Trophoblast cell (in vitro differentiated cells and primary cell): ENCODE data around the gene BMP2.

ENCODE experiments used
- DNase-seq, 2 donors: peaks; one replicate each; pipeline ENCODE4 v3.0.0-alpha.2; 2016
- H2AFZ ChIP-seq: 2 replicates; pipeline ENCODE4 v1.6.1; 2013; ENCODE audit warnings: low read length, moderate library complexity, mild to moderate bottlenecking; ENCODE audit not compliant: insufficient read depth, poor library complexity
- H2AK5ac ChIP-seq: 2 replicates; pipeline ENCODE4 v1.6.1; 2013; ENCODE audit warnings: mild to moderate bottlenecking, low read length
- H2BK120ac ChIP-seq: 2 replicates; pipeline ENCODE4 v1.6.1; 2013; ENCODE audit warnings: low read length, mild to moderate bottlenecking, moderate library complexity; ENCODE audit not compliant: insufficient read depth, poor library complexity
- H2BK12ac ChIP-seq: 2 replicates; pipeline ENCODE4 v1.6.1; 2013; ENCODE audit warnings: mild to moderate bottlenecking, low read length, moderate library complexity
- H2BK5ac ChIP-seq: 2 replicates; pipeline ENCODE4 v1.6.1; 2013; ENCODE audit warnings: low read length, low read depth, moderate library complexity, mild to moderate bottlenecking; ENCODE audit not compliant: poor library complexity
- H3K14ac ChIP-seq: 2 replicates; pipeline ENCODE4 v1.6.1; 2013; ENCODE audit warnings: mild to moderate bottlenecking, low read length
- H3K18ac ChIP-seq: 2 replicates; pipeline ENCODE4 v1.6.1; 2013; ENCODE audit warnings: mild to moderate bottlenecking, low read length
- H3K23ac ChIP-seq: 2 replicates; pipeline ENCODE4 v1.6.1; 2013; ENCODE audit warnings: low read length
- H3K27ac ChIP-seq: 2 replicates; pipeline ENCODE4 v1.5.1; 2013; ENCODE audit warnings: low read depth, mild to moderate bottlenecking, inconsistent platforms, low read length, moderate library complexity
- H3K27me3 ChIP-seq: 2 replicates; pipeline ENCODE4 v1.6.1; 2013; ENCODE audit warnings: inconsistent platforms, mild to moderate bottlenecking, low read length, moderate library complexity; ENCODE audit not compliant: insufficient read depth
- H3K36me3 ChIP-seq, 2 experiments: 1 replicate in 1 of 2; 2 replicates in 1 of 2; pipeline ENCODE4 v1.6.1; 2013; ENCODE audit warnings: low read length in 2 of 2, mild to moderate bottlenecking in 2 of 2, moderate library complexity in 1 of 2; ENCODE audit not compliant: insufficient read depth in 2 of 2, control insufficient read depth in 1 of 2
- H3K4ac ChIP-seq: 2 replicates; pipeline ENCODE4 v1.6.1; 2013; ENCODE audit warnings: low read depth, mild to moderate bottlenecking, low read length, moderate library complexity
- H3K4me1 ChIP-seq, 2 experiments: 1 replicate in 1 of 2; 2 replicates in 1 of 2; pipeline ENCODE4 v1.6.1; 2013; ENCODE audit warnings: low read length in 2 of 2, mild to moderate bottlenecking in 2 of 2, moderate library complexity in 1 of 2; ENCODE audit not compliant: insufficient read depth in 2 of 2, control insufficient read depth in 1 of 2
- H3K4me2 ChIP-seq: 2 replicates; pipeline ENCODE4 v1.6.1; 2013; ENCODE audit warnings: inconsistent platforms, mild to moderate bottlenecking, low read length, moderate library complexity
- H3K4me3 ChIP-seq: 2 replicates; pipeline ENCODE4 v1.5.1; 2013; ENCODE audit warnings: mild to moderate bottlenecking, low read depth, low read length, inconsistent platforms
- H3K79me1 ChIP-seq: one replicate; pipeline ENCODE4 v1.6.1; 2013; ENCODE audit warnings: low read length
- H3K79me2 ChIP-seq: 2 replicates; pipeline ENCODE4 v1.6.1; 2013; ENCODE audit warnings: low read length, mild to moderate bottlenecking; ENCODE audit not compliant: control insufficient read depth, insufficient read depth, poor library complexity
- H3K9ac ChIP-seq: 2 replicates; pipeline ENCODE4 v1.6.1; 2013; ENCODE audit warnings: mild to moderate bottlenecking, low read length
- H3K9me3 ChIP-seq: 2 replicates; pipeline ENCODE4 v1.6.1; 2013; ENCODE audit warnings: low read depth, mild to moderate bottlenecking, control low read depth, inconsistent platforms, low read length; ENCODE audit not compliant: insufficient read depth
- H4K12ac ChIP-seq: 2 replicates; pipeline ENCODE4 v1.6.1; 2013; ENCODE audit warnings: low read depth, mild to moderate bottlenecking, low read length, moderate library complexity
- H4K8ac ChIP-seq: 2 replicates; pipeline ENCODE4 v1.6.1; 2013; ENCODE audit warnings: low read depth, mild to moderate bottlenecking, low read length, moderate library complexity
- H4K91ac ChIP-seq: one replicate; pipeline ENCODE4 v1.6.1; 2013; ENCODE audit warnings: low read depth, mild to moderate bottlenecking, low read length, moderate library complexity
- WGBS: extraction: QIAGEN DNeasy Blood & Tissue Kit; methylation state at CpG from one replicate; pipeline ENCODE4 v1.1.7; 2013; ENCODE audit warnings: missing lambda C conversion rate; ENCODE audit not compliant: insufficient read length, insufficient coverage; ENCODE audit errors: extremely low coverage; 5-methylcytosine and 5-hydroxymethylcytosine counted together

The BMP2 gene

GRCh38 chr20:6768228-6769140, 998 bp downstream of the BMP2 start:
- Histone ChIP-seq H2AK5ac (no peak overlapping the region), H2BK120ac (no peak overlapping the region), H3K27ac (no peak overlapping the region), H3K14ac (no peak overlapping the region), H2BK5ac (no peak overlapping the region), H3K4me3 (peak overlapping the region; percentile 77), H3K9ac (no peak overlapping the region), H3K9me3 (peaks cover 3% of the 10 kb centered on the region), H4K12ac (no peak overlapping the region), H4K8ac (no peak overlapping the region), H3K23ac (no peak overlapping the region), H3K79me1 (peaks cover 1% of the 10 kb centered on the region), H2AFZ (no peak overlapping the region), H3K27me3 (peaks cover 34% of the 10 kb centered on the region), H2BK12ac (no peak overlapping the region), H3K4me1 (peaks cover 11 to 12% of the 10 kb centered on the region in 2 experiments), H3K36me3 (no peaks in the 10 kb centered on the region), H4K91ac (no peak overlapping the region), H3K4ac (no peak overlapping the region), H3K79me2 (no peaks in the 10 kb centered on the region), H3K18ac (no peak overlapping the region), H3K4me2 (peak overlapping the region; percentile 91)
- no peak for DNase-seq
- no CpG with 5 or more reads among the region's 70 CpGs for WGBS

GRCh38 chr20:6769903-6770785, 2.7 kb downstream of the BMP2 start:
- no peak overlapping the region for H2AFZ ChIP-seq
- H3K27ac ChIP-seq, result no peak overlapping the region
- no peak overlapping the region for H3K18ac ChIP-seq
- peaks cover 11 to 12% of the 10 kb centered on the region in 2 experiments for H3K4me1 ChIP-seq
- H3K23ac ChIP-seq, result no peak overlapping the region
- WGBS, result no CpG with 5 or more reads among the region's 55 CpGs
- H3K36me3 ChIP-seq, result no peaks in the 10 kb centered on the region
- H3K9me3 ChIP-seq, result peaks cover 3% of the 10 kb centered on the region
- peak overlapping the region; percentile 50 for H3K4me3 ChIP-seq
- H3K79me1 ChIP-seq, result peaks cover 1% of the 10 kb centered on the region
- H3K4ac ChIP-seq, result no peak overlapping the region
- H4K12ac ChIP-seq, result no peak overlapping the region
- no peak overlapping the region for H3K9ac ChIP-seq
- no peaks in the 10 kb centered on the region for H3K79me2 ChIP-seq
- no peak for DNase-seq
- H4K8ac ChIP-seq, result no peak overlapping the region
- H2BK5ac ChIP-seq, result no peak overlapping the region
- no peak overlapping the region for H2BK120ac ChIP-seq
- H3K27me3 ChIP-seq, result peaks cover 34% of the 10 kb centered on the region
- no peak overlapping the region for H2BK12ac ChIP-seq
- no peak overlapping the region for H2AK5ac ChIP-seq
- H3K4me2 ChIP-seq, result peak overlapping the region; percentile 67
- H3K14ac ChIP-seq, result no peak overlapping the region
- H4K91ac ChIP-seq, result no peak overlapping the region

DNA sequence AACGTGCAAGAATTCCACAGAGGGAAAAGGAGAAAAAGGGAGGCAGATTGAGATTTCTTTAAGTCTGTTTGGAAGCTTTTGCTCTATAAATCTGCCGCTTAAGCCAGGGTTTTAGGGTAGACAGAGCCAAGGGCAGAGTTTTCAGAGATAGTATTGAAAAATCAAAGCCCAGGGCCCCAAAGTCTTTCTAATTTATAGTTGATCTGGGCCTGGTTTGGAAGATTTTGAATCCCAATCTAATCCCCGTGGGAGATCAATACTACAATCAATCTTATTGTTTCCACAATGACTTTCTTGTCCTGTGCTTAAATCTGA, 3.3 kb downstream of the BMP2 start:
- WGBS, result no CpG with 5 or more reads among the region's 3 CpGs
- Histone ChIP-seq H3K4me3 (no peak overlapping the region), H2AK5ac (no peak overlapping the region), H4K8ac (no peak overlapping the region), H4K12ac (no peak overlapping the region), H2BK5ac (no peak overlapping the region), H3K9me3 (peaks cover 3% of the 10 kb centered on the region), H3K18ac (no peak overlapping the region), H3K4ac (no peak overlapping the region), H3K36me3 (no peaks in the 10 kb centered on the region), H2AFZ (no peak overlapping the region), H3K79me2 (no peaks in the 10 kb centered on the region), H3K23ac (no peak overlapping the region), H2BK120ac (no peak overlapping the region), H2BK12ac (no peak overlapping the region), H3K79me1 (peaks cover 1% of the 10 kb centered on the region), H3K14ac (no peak overlapping the region), H3K4me2 (peak overlapping the region; percentile 67), H3K27ac (no peak overlapping the region), H3K27me3 (peaks cover 34% of the 10 kb centered on the region), H3K9ac (no peak overlapping the region), H3K4me1 (peaks cover 11 to 12% of the 10 kb centered on the region in 2 experiments), H4K91ac (no peak overlapping the region)
- DNase-seq, result no peak

GRCh38 chr20:6780433-6781190, 13.1 kb downstream of the BMP2 start:
- Histone ChIP-seq H2BK5ac (no peak overlapping the region), H3K23ac (no peak overlapping the region), H3K4me3 (no peak overlapping the region), H3K36me3 (peaks cover 0 to 3% of the 10 kb centered on the region in 2 experiments), H3K4me2 (no peak overlapping the region), H3K27me3 (no peaks in the 10 kb centered on the region), H3K4ac (no peak overlapping the region), H3K9ac (no peak overlapping the region), H3K18ac (no peak overlapping the region), H2AK5ac (no peak overlapping the region), H2BK120ac (no peak overlapping the region), H4K8ac (no peak overlapping the region), H2AFZ (no peak overlapping the region), H4K91ac (no peak overlapping the region), H3K14ac (no peak overlapping the region), H3K4me1 (no peaks in the 10 kb centered on the region), H2BK12ac (no peak overlapping the region), H4K12ac (no peak overlapping the region), H3K79me2 (no peaks in the 10 kb centered on the region), H3K79me1 (no peaks in the 10 kb centered on the region), H3K9me3 (no peaks in the 10 kb centered on the region), H3K27ac (no peak overlapping the region)
- no CpG with 5 or more reads among the region's 5 CpGs for whole genome bisulfite sequencing
- DNase-seq, result no peak
